ENCODE measurements around the gene RASAL2.

Gene RASAL2

DNA sequence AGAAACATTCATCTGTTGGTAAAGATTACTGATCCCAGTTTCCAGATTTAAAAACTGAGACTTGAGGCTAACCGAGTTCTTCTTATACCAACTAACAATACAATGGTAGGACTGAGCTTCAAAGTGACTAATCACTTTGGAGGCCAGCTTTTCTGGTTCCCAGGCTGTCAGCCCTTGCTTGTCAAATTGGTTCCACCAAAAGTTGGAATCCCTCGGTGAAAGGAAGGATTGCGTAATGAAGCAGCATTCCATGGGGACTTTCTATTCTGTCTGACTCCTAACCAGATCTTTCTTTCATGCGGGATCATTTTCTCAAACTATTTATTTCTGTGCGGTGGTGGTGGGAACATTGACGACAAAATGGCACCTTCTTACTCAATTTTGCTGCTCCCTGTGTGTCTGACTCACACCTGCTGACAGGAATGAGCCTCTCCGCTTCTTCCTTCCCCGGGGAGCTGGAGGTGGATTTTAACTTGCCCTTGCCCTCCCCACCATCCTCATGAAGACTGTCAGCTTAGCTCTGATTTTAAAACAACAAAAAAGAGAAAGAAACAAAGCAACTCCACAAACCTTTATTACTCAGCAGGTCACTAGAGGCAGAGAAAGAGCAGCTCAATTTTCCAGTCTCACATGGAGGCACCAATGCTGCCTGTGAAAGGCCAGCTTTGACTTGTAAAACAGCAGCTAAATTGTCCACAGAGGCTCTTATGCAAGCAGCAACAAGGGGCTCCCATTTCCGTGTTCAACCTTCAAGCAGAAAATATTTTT lies 32.9 kb upstream of the RASAL2 start:
- Histone ChIP-seq H3K36me3 (ENCODE audit: insufficient read depth, low read length) (no peaks in the 10 kb centered on the region), H3K4me1 (ENCODE audit: insufficient read depth, low read length) (peaks cover 37% of the 10 kb centered on the region), H3K9me3 (ENCODE audit: control insufficient read depth, insufficient read depth, low read length) (no peaks in the 10 kb centered on the region), H3K9ac (ENCODE audit: low read depth, low read length) (peak overlapping the region; percentile 28)

DNA sequence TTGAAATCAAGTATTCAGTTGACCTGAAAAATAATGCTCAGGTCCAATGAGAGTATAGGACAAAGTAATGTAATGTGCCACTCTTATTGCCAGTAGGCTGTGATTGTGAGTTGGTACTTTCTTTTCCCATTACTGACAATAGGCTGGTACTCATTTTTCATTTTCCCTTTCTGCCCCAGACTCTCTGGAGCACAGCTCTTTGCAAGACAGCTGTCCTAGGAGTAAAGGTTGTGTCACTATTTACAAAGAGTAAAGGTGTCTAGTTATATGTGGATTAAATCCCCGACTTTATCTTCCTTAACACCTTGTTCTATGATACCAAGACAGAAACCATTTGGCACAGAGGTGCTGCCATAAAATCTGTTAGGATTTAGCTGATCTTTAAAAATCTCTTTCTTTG lies 32.3 kb upstream of the RASAL2 start:
- Histone ChIP-seq H3K9me3 (ENCODE audit: control insufficient read depth, insufficient read depth, low read length) (no peaks in the 10 kb centered on the region), H3K36me3 (ENCODE audit: insufficient read depth, low read length) (no peaks in the 10 kb centered on the region), H3K9ac (ENCODE audit: low read depth, low read length) (peak overlapping the region; percentile 5; the same call in 1 of the 2 replicates)

DNA sequence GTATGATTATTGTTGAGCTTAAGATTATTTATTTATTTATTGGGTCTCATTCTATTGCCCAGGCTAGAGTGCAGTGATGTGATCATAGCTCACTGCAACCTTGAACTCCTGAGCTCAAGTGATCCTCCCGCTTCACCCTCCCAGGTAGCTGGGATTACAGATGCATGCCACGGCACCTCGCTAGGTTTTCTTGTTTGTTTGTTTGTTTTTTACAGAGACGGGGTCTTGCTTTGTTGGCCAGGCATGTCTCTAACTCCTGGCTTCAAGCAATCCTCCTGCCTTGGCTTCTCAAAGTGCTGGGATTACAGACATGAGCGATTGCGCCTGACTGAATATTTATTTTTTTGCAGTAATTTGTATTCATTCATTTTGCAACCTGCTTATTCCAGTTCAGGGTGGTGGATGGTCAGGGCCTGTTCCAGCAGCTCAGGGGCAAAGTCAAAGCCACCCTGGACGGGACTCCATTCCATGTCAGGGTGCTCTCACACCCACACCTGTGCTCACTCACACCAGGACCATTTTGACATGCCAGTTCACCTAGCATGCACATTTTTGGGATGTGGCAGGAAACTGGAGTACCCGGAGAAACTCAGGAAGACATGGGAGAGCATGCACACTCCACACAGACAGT lies 29.6 kb upstream of the RASAL2 start:
- Histone ChIP-seq H3K9ac (ENCODE audit: low read depth, low read length) (no peak overlapping the region), H3K9me3 (ENCODE audit: control insufficient read depth, insufficient read depth, low read length) (no peaks in the 10 kb centered on the region), H3K4me1 (ENCODE audit: insufficient read depth, low read length) (peaks cover 23% of the 10 kb centered on the region), H3K36me3 (ENCODE audit: insufficient read depth, low read length) (no peaks in the 10 kb centered on the region)

More for the DNA sequence above, 32.3 kb upstream of the RASAL2 start:
- peaks cover 31% of the 10 kb centered on the region for H3K4me1 ChIP-seq (ENCODE audit: insufficient read depth, low read length)

DNA sequence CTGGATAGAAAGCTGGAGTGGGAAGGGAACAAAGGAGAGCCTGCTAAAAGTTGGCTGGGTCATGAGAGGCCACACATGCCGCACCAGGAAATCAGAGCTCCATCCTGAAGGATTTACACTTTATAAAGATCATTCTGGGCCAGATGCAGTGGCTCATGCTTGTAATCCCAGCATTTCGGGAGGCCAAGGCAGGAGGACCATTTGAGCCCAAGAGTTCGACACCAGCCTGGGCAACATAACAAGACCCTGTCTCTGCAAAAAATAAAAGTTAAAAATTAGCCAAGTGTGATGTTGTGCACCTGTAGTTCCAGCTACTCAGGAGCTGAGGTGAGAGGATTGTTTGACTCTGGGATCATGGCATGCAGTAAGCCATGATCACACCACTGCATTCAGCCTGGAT lies 28.7 kb upstream of the RASAL2 start:
- Histone ChIP-seq H3K36me3 (ENCODE audit: insufficient read depth, low read length) (no peaks in the 10 kb centered on the region), H3K9me3 (ENCODE audit: control insufficient read depth, insufficient read depth, low read length) (no peaks in the 10 kb centered on the region)

DNA sequence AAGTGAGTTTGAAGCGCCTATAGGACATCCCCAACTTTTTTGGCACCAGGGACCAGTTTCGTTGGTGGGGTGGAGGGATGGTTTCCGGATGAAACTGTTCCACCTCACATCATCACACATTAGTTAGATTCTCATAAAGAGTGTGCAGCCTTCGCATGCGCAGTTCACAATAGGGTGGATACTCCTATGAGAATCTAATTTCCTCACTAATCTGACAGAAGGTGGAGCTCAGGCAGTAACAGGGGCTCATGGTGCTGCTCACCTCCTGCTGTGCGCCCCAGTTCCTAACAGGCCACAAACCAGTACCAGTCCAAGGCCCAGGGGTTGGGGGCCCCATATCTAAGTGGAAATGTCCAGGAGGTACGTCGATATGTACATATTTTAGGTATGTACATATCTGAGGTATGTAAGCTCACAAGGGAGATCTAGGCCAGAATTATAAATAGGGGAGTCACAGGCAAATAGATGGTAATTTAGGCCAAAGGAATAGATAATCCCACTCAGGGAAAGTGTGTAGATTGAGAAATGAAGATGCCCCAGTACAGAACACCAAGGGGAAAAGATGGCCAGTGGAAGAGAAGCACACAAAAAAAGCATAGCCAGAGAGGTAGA lies 27.5 kb upstream of the RASAL2 start:
- Histone ChIP-seq H3K36me3 (ENCODE audit: insufficient read depth, low read length) (no peaks in the 10 kb centered on the region), H3K4me1 (ENCODE audit: insufficient read depth, low read length) (peaks cover 7% of the 10 kb centered on the region), H3K9ac (ENCODE audit: low read depth, low read length) (no peak overlapping the region), H3K9me3 (ENCODE audit: control insufficient read depth, insufficient read depth, low read length) (no peaks in the 10 kb centered on the region)

More for the DNA sequence above, 28.7 kb upstream of the RASAL2 start:
- Histone ChIP-seq H3K9ac (ENCODE audit: low read depth, low read length) (no peak overlapping the region), H3K4me1 (ENCODE audit: insufficient read depth, low read length) (peaks cover 16% of the 10 kb centered on the region)

DNA sequence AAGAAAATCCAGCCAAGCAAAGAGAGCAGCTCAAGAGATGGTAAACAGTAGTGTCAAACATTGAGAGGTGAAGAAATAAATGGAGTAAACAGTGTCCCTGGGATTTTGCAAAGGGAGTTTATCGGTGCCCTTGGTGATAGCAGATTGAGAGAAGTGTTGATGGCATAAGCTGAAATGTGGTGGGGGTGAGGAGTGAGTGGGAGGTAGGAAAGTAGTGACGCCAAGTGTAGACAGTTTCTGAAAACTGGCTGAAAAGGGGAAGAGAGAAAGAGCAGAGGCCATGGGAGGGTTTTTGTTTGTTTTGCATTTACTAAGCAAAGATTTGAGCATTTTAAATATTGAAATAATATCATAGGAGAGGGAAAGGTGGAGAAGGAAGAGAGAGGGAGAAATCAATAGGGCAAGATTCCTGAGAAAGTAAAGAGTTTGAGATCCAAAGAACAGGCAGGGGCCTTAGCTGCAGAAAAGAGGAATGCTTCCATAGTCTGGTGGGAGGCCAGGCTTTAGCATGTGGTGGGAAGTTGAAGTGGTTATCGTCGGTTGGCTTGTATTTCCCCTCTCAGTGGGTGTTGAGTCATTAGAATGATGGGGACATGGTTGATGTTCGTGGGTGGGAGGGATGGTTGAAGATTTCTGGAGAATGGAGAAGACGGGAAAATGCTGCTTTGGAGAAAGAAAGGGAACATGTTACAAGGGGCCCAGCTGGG lies 26.8 kb upstream of the RASAL2 start:
- peaks cover under 1% of the 10 kb centered on the region; the same call in 1 of the 2 replicates for H3K4me1 ChIP-seq (ENCODE audit: insufficient read depth, low read length)
- no peaks in the 10 kb centered on the region for H3K9me3 ChIP-seq (ENCODE audit: control insufficient read depth, insufficient read depth, low read length)
- no peaks in the 10 kb centered on the region for H3K36me3 ChIP-seq (ENCODE audit: insufficient read depth, low read length)
- H3K9ac ChIP-seq (ENCODE audit: low read depth, low read length): no peak overlapping the region

DNA sequence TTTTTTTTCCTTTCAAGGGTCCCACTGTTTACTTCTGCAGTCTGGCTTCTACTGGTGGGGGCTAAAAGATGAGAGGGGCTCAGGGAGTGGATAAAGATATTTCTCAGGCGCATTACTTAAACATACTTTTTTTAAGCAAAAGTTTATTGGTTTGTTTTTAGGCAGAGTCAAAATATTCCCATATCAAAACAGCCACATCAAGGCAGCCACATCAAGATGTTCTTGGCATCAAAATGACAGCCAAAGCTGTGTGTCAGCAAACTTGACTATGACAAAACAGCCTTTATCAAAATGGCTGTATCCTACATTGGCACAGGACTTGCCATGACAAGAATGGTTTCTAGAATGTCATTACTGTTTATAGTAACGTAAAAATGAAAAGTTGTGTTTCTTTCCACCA lies 22.1 kb upstream of the RASAL2 start:
- Histone ChIP-seq H3K4me1 (ENCODE audit: insufficient read depth, low read length) (no peaks in the 10 kb centered on the region), H3K36me3 (ENCODE audit: insufficient read depth, low read length) (no peaks in the 10 kb centered on the region), H3K9me3 (ENCODE audit: control insufficient read depth, insufficient read depth, low read length) (no peaks in the 10 kb centered on the region), H3K9ac (ENCODE audit: low read depth, low read length) (no peak overlapping the region)

DNA sequence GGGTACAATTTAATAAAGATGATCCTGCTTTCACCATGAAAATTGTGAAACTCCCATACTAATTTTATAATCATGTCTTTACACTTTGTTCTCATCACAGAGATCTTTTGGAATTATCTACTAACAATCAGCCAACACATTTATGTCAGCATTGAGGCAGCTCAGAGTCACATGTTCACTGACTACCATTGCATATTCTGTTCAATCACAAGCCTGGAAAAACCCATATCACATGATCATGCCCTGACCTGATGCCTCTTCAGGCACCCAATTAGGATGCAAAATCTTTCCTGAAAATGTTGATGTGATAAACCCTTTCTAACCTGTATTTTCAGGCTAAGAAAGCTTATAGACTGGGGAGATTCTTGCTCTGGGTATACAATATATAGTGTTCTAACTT lies 21.6 kb upstream of the RASAL2 start:
- Histone ChIP-seq H3K36me3 (ENCODE audit: insufficient read depth, low read length) (no peaks in the 10 kb centered on the region), H3K9me3 (ENCODE audit: control insufficient read depth, insufficient read depth, low read length) (no peaks in the 10 kb centered on the region), H3K4me1 (ENCODE audit: insufficient read depth, low read length) (no peaks in the 10 kb centered on the region), H3K9ac (ENCODE audit: low read depth, low read length) (no peak overlapping the region)

DNA sequence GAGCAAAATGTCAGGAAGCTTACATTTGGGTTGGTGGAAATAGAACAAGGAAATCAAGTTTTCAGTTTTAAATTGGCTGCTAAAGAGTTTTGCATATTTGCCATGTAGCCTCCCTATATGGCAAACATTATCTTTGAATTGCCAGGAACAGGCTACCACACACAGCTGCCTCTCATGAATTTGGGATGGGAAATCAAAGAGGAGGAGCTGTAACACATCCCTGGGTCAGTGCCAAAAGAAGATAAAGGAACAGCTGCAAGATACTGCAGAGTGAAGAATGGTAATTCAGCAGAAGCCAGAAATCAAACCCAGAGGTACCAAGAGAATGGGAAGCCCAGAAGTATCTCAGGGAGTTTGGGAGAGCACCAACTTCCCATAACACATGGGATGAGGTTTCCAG lies 18.6 kb upstream of the RASAL2 start:
- Histone ChIP-seq H3K9me3 (ENCODE audit: control insufficient read depth, insufficient read depth, low read length) (no peaks in the 10 kb centered on the region), H3K4me1 (ENCODE audit: insufficient read depth, low read length) (no peaks in the 10 kb centered on the region), H3K36me3 (ENCODE audit: insufficient read depth, low read length) (no peaks in the 10 kb centered on the region), H3K9ac (ENCODE audit: low read depth, low read length) (no peak overlapping the region)

DNA sequence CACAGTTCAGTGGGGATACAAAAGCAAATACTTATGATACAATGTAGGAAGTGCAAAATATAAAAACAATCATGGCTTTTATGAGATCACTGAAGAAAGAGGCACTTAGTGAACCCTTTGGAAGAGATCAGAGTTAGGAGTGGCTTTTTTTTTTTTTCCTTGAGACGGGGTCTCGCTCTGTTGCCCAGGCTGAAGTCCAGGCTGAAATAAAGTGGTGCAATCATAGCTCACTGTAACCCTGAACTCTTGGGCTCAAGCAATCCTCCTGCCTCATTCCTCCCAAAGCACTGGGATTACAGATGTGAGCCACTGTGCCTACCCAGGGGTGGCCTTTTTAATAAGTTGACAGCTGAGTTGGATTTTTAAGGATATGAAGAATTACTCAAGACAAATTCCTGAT lies 17.3 kb upstream of the RASAL2 start:
- no peak overlapping the region for H3K9ac ChIP-seq (ENCODE audit: low read depth, low read length)

DNA sequence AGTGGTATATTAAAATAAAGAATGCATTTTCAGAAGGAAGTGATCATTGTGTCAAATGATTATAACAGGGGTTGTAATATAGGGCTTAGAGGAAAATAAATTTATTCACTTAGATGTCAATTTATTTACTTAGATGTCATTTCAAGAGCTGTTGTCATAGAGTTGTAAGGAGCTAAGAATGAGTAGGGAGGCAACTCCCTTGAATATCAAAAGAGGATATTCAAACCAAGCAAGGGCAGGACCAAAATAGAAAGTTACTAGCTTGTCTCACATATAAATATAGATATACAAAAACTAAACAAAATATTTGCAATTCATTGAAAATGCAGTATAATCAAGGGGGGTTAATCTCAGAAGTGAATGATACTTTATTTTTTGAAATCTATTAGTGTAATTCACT lies 16.0 kb upstream of the RASAL2 start:
- Histone ChIP-seq H3K9me3 (ENCODE audit: control insufficient read depth, insufficient read depth, low read length) (no peaks in the 10 kb centered on the region), H3K9ac (ENCODE audit: low read depth, low read length) (no peak overlapping the region), H3K4me1 (ENCODE audit: insufficient read depth, low read length) (no peaks in the 10 kb centered on the region)

More for the DNA sequence above, 17.3 kb upstream of the RASAL2 start:
- H3K9me3 ChIP-seq (ENCODE audit: control insufficient read depth, insufficient read depth, low read length): no peaks in the 10 kb centered on the region
- no peaks in the 10 kb centered on the region for H3K4me1 ChIP-seq (ENCODE audit: insufficient read depth, low read length)
- no peaks in the 10 kb centered on the region for H3K36me3 ChIP-seq (ENCODE audit: insufficient read depth, low read length)

DNA sequence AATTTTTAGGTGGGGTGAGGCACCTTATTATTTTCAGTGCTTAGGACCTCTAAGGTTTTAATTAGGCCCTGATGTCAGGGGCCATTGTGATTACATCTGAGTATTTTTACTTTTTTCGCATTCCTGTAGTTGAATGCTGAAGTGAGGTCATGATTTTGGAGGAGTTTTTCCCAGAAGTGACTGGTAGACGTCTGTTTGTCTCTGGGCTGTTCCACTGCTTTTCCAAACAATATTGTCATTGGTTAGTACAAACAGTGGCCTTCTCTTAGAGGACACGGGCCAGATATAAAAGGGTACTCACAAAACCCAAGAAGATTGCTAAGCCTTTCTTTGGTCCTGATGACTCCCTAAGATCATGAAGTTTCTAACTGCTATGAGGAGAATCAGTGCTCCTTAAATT lies 7.6 kb upstream of the RASAL2 start:
- Histone ChIP-seq H3K36me3 (ENCODE audit: insufficient read depth, low read length) (no peaks in the 10 kb centered on the region), H3K4me1 (ENCODE audit: insufficient read depth, low read length) (no peaks in the 10 kb centered on the region; the same call in 1 of the 2 replicates), H3K9ac (ENCODE audit: low read depth, low read length) (no peak overlapping the region), H3K9me3 (ENCODE audit: control insufficient read depth, insufficient read depth, low read length) (no peaks in the 10 kb centered on the region)

More for the DNA sequence above, 16.0 kb upstream of the RASAL2 start:
- no peaks in the 10 kb centered on the region for H3K36me3 ChIP-seq (ENCODE audit: insufficient read depth, low read length)

DNA sequence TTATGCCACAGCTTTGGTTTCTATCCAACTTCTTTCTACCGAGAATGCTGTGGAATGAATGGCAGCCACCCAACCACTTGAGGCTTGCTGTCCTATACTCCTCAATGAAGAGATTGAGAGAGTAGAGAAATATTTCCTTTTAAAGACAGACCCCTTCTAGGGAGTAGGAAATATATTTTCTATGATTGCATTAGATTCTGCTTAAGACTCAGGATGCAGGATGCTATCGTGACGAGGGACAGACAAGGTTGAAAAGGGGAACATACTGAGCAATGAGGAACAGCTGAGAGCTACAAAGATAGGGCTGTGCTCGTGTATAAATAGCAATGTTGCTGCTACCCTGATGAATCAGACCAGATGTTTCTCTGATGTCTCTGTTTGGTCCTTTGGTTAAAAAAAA lies 7.1 kb upstream of the RASAL2 start:
- H3K4me1 ChIP-seq (ENCODE audit: insufficient read depth, low read length): no peaks in the 10 kb centered on the region; the same call in 1 of the 2 replicates
- H3K36me3 ChIP-seq (ENCODE audit: insufficient read depth, low read length): no peaks in the 10 kb centered on the region
- no peaks in the 10 kb centered on the region for H3K9me3 ChIP-seq (ENCODE audit: control insufficient read depth, insufficient read depth, low read length)
- H3K9ac ChIP-seq (ENCODE audit: low read depth, low read length): no peak overlapping the region

DNA sequence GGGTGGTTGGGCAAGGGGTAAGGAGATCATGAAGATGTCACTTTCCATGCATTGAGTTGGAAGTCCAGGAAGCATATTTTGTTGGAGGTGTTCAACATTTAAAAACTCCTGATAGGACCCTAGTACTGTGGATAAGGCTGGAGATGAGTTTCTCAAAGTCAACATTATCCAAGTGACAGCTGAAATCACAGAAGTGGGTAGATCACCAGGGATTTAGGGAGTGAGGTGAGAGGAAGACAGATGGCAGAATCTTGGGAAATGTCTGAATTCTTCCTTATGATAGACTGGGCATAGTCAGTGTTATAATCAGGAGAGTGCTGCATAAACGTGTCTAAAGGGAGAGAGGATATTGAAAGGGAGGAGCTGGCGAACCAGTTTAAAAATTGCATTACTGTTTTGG lies 5.3 kb upstream of the RASAL2 start:
- H3K36me3 ChIP-seq (ENCODE audit: insufficient read depth, low read length): no peaks in the 10 kb centered on the region
- H3K4me1 ChIP-seq (ENCODE audit: insufficient read depth, low read length): peaks cover 3% of the 10 kb centered on the region
- H3K9ac ChIP-seq (ENCODE audit: low read depth, low read length): no peak overlapping the region
- no peaks in the 10 kb centered on the region for H3K9me3 ChIP-seq (ENCODE audit: control insufficient read depth, insufficient read depth, low read length)

Data from ES-I3 (cell line).